Posterior vena cava (tissue), 2 donors: Measurements from ENCODE around the gene PCBP4. TPM values are rescaled to one million over a fixed set of nuclear protein-coding genes. Genes with fewer than 3 reads are reported as not detected.

Experiments used
- DNase-seq: peaks from one replicate; pipeline ENCODE4 v3.0.0-alpha.2; 2020; ENCODE audit warnings: low spot score
- intact Hi-C, 2 donors: fragments of 100-400 bp; cut with DNase I; formaldehyde crosslinking; loops; one replicate each; pipeline versions ENCODE4 v1.14.1 to v1.14.2; 2022 to 2023
- long read RNA-seq, 2 donors: library from polyadenylated mRNA; unstranded; transcript quantifications; one replicate each; pipeline ENCODE4 v2.0.0, GENCODE V29; 2020 to 2021
- total RNA-seq, 2 donors: library from RNA; stranded (reverse); fragmentation: NEBNext Ultra II Directional; extraction: Animal tissue kit (Norgen Biotek cat#: 25700); gene quantifications; one replicate each; pipeline ENCODE4 v1.2.1, GENCODE V29; 2021
- donor health status: DM: yes; HTN: yes; CAD: no.
- donor health status: DM: yes; HTN: yes; CAD: no.

PCBP4 gene
- total RNA-seq, result 10 to 100 TPM; 48.9 to 53.2 TPM
- long read RNA-seq, donor 1, transcript PCBP4-202 (13 exons, 2,015 nt), result major isoform, 14 of 30 reads
- long read RNA-seq, donor 1, partial matches to known transcripts, result 2 of 30 reads
- long read RNA-seq, donor 1, other reads (novel, unspliced or antisense), result 13 of 30 reads
- long read RNA-seq, donor 2, transcript PCBP4-202 (13 exons, 2,015 nt), result major isoform, 21 of 82 reads
- long read RNA-seq, donor 2, partial matches to known transcripts, result 19 of 82 reads
- long read RNA-seq, donor 2, other reads (novel, unspliced or antisense), result 42 of 82 reads

- peak; percentile 87 for DNase-seq
- intact Hi-C loops, result no loop called here
Observed at GRCh38 chr3:51967384-51968169, at the start of gene PCBP4. Gene PCBP4, minus strand, starts transcription at chr3:51967454. Its CDS starts 6,214 bp downstream, at chr3:51961240.

GRCh38 chr3:52015438-52016228 lies 48.4 kb upstream of the PCBP4 start:
- DNase-seq, result no peak
- intact Hi-C loops, result no loop called here

DNA sequence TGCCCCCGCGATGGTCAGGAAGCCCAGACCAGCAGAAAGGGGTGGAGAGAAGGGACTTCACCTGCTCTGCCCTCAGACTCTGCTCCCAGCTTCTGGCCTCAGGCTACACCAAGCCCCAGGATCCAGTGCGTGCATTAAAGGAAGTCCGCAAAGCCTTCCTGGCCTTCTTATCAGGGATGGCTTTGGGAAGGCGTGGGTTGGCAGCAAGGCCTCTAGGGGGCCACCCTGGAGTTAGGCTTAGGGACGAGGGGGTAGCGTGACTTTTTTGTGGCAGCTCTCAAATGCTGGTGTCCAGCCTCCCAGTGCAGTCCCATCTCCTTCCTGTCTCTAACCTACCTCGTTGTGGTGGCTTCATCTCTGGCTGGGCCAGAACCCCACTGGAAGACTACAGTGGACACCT lies 47.4 kb upstream of the PCBP4 start:
- DNase-seq, result no peak
- intact Hi-C loops, result no loop called here

DNA sequence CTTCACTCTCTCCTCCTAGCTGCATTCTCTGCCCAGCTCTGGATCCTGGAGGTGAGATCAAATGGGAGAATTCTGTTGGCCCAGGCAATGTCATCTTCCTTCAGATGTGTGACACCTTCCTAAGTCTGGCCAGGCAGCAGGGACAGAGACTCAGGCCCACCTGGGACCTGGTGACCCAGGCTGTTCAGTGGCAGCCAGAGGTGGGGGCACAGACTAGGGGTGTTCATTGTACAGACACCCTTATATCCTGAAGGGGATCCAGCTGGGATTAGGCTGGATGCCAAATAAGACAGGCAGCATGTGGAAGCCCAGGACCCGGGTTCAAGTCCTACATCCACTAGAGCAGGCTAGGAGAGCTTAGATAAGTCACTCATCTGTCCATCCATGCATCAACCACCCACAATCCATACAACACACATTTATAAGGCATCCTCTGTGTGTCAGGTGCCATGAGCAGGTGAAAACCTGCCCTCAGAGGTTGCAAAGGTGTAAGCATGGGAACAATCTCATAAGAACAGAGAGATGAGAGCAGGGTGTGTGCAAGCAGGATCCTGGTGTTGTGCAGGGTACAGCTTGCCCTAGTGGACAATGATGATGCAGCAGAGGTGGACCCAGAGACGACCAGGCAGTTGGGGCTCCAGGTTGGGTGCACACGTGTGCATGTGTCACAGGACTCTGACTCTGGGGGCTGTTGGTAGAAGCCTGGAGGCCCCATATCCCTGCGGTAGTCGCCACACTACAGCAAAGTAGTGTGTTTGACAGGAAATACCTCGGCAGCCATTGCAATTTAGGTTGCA lies 46.7 kb upstream of the PCBP4 start:
- DNase-seq, result no peak
- intact Hi-C loops, result no loop called here

GRCh38 chr3:52012699-52013098 lies 45.4 kb upstream of the PCBP4 start:
- intact Hi-C loops, result no loop called here
- DNase-seq, result no peak

- intact Hi-C loops, result no loop called here
- no peak for DNase-seq
Observed at GRCh38 chr3:52010431-52010830, 43.2 kb upstream of the PCBP4 start.

DNA sequence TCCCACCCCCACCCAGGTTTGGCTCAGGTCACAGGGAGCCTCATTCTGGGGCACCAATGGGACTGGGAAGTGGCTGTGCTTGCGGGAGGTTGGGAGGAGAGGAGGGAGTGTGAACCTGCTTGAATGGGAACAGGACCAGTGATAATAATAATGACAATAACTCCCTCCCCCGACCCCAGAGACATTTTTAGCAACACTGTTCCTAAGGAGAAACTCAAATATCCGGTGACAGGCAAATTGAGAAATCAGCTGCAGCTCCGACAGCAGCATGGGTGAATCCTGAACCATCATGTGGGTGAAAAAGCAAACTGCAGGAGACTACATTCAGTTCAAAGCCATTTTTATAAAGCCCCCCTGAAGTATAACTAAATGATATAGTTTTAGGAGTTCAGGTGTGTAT lies 40.0 kb upstream of the PCBP4 start:
- intact Hi-C loops, result loop anchor here in 1 of 2 donors (10.0 kb wide), 1 partner anchor 438 kb away; the partner anchor contains the start of gene SEMA3G
- DNase-seq, result no peak

GRCh38 chr3:52006820-52007133 lies 39.5 kb upstream of the PCBP4 start:
- intact Hi-C loops, result loop anchor here in 1 of 2 donors (10.0 kb wide), 1 partner anchor 438 kb away; the partner anchor contains the start of gene SEMA3G
- no peak for DNase-seq

DNA sequence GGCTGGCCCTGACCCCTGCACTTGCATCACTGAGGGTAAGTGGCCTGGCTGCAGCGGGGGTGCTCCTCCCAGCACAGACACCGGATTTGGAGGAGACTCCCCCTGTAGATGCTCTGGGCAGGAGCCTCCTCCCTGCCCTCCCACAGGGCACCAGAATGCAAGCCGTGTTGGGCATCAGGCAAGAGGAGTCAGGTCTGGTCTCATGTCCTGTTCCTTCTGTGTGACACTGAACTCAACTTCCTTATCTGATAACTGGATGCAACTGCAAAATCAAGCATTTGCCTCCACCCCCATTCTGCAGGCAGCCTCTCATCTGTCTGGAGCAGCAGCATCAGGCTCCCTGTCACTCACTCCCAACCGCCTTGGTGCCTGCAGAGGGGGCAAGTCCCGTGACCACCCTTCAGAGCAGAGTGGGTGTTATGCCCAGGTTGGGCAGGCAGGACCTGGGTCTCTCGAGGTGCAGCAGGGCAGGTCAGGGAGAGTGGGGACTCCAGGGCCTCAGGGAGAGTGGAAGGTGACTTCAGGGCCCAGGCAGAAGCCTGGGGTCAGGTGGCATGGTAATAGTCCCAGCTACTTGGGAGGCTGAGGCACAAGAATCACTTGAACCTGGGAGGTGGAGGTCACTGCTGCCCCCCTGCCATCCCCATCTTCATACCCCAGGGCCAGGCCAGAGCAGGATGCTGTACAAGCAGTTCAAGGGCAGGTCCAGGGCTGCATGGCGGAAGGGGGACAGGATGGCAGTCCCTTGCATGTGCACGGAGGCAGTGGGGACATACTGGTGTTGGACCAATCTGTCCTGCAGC lies 39.0 kb upstream of the PCBP4 start:
- no peak for DNase-seq
- intact Hi-C loops, result loop anchor here in 1 of 2 donors (10.0 kb wide), 1 partner anchor 439 kb away; the partner anchor contains the start of gene SEMA3G

- intact Hi-C loops, result loop anchor here (2.0 to 10.0 kb wide), 2 partner anchors 47 to 439 kb away; partner anchors contain the start of gene SEMA3G (in 1 of the 2)
Observed at GRCh38 chr3:52005571-52005986, 38.3 kb upstream of the PCBP4 start.

GRCh38 chr3:52004906-52005395 lies 37.7 kb upstream of the PCBP4 start:
- no peak for DNase-seq
- intact Hi-C loops, result loop anchor here (2.0 to 10.0 kb wide), 4 partner anchors 47 to 440 kb away; partner anchors contain the start of gene SEMA3G (in 1 of the 2)

More at GRCh38 chr3:52005571-52005986, 38.3 kb upstream of the PCBP4 start:
- DNase-seq, result no peak

DNA sequence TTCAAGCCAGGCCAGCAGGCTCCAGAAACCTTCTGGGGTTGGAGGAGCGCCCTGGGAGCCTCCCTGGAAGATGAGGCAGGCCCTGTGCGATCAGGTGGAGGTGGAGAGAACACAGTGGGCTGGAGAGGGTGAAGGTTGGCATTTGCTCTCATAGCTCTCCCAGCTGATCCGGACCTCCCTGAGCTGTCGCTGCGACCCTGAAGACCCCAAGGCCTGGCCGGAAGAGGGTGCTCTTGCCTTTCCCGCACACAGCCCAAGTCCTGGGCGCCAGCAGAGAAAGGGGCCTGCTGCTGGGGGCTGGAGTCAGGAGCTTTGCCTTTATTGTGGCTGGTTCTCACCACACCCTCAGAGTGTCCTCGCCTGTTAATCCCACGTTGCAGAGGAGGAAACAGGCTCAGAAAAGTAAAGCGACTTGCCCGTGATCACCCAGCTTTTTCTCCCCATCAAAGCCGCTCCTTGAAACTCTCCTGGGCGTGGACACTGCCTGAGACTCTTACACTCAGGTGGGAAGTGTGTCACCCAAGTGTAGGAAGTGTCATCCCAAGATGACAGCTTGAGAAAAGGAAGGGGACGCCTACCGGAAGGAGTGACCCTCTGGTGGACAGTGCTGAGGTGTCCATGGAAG lies 37.0 kb upstream of the PCBP4 start:
- DNase-seq, result no peak
- intact Hi-C loops, result loop anchor here (2.0 to 10.0 kb wide), 4 partner anchors 48 to 441 kb away; partner anchors contain the start of gene SEMA3G (in 1 of the 2)

DNA sequence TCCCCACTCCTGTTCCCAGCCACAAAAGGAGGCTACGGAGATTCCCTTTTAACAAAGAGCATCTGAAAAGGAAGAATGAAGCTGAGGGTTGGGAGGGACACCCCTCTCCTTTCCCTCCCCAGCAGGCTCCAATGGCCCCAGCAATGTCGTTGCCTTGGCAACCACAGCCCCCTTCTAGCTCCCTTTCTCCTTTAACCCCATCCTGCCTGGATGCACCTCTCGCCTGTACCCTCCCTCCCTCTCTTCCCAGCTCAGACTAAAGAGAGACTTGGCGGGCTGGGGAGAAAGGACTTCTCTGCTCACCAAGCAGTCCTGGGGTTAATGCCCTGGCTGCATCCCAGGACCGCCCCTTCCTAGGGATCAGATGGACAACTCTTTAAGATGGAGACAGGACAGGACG lies 35.5 kb upstream of the PCBP4 start:
- DNase-seq, result no peak
- intact Hi-C loops, result loop anchor here (2.0 to 10.0 kb wide), 4 partner anchors 50 to 442 kb away; partner anchors contain the start of gene SEMA3G (in 1 of the 2)

- peak; percentile 88 for DNase-seq
- intact Hi-C loops, result loop anchor here (2.0 to 10.0 kb wide), 4 partner anchors 51 to 443 kb away; partner anchors contain the start of gene SEMA3G (in 1 of the 2)
Observed at GRCh38 chr3:52001443-52001974, 34.3 kb upstream of the PCBP4 start.

DNA sequence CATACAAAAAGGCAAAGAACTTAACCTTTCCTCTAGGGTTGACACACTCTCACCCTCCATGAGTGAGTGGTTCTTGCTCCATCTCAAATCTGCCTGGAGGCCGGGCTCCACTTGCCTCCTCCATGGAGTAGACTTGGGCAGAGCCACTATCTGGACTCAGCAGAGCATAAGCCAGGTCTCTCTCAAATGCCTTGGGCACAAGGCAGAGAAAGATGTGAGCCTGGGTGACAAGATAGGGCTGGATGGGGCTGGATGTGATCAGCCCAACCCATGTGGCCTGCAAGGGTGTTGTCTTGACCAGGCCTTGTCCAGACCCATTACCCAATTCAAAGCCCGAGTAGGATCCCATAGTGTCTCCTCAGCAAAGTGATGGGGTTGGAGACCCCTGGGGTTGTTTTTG lies 32.6 kb upstream of the PCBP4 start:
- DNase-seq, result no peak
- intact Hi-C loops, result loop anchor here (2.0 to 10.0 kb wide), 4 partner anchors 52 to 445 kb away; partner anchors contain the start of gene SEMA3G (in 1 of the 2)

DNA sequence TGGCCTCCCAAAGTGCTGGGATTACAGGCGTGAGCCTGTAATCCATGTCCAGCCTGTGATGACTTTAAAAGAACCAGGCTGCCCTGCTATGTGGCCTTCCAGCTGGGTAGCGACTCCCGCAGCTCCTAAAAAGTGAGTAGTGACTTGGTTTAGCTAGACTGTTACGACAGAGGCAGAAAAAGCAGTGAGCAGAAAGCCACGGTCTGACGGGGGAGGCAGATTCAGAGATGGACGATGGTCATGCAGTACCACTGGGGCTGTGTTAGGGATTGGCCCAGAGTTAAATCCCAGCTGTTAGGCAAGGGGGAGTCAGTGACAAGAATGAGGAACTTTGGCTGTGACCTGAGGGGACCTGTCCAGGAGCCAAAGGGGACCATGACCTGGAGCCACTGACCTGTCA lies 31.5 kb upstream of the PCBP4 start:
- intact Hi-C loops, result no loop called here
- no peak for DNase-seq
